T-helper 22 cell (primary cell): ENCODE measurements around the gene SLC27A4.

Experiments
- DNase-seq: peaks from one replicate; pipeline ENCODE4 v3.0.0-alpha.2; 2020; ENCODE audit warnings: low read depth

The SLC27A4 gene

DNA sequence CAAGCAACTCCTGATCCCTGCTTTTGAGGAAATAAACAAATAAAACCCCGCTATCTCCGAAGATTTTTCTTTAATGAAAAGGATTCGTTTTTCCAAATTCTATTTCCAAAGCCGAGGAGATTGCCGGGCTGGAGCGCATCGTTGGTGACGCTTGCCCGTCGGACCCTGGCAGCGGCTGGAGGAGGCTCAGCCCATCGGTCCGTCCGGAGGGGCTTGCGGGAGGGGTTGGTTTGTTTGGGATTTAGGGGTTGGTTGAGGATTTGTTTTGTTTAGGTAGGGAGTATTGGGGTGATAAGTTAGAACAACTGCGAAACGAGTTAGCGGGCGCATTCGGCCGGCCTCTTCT lies 51.6 kb downstream of the SLC27A4 start:
- DNase-seq = no peak

DNA sequence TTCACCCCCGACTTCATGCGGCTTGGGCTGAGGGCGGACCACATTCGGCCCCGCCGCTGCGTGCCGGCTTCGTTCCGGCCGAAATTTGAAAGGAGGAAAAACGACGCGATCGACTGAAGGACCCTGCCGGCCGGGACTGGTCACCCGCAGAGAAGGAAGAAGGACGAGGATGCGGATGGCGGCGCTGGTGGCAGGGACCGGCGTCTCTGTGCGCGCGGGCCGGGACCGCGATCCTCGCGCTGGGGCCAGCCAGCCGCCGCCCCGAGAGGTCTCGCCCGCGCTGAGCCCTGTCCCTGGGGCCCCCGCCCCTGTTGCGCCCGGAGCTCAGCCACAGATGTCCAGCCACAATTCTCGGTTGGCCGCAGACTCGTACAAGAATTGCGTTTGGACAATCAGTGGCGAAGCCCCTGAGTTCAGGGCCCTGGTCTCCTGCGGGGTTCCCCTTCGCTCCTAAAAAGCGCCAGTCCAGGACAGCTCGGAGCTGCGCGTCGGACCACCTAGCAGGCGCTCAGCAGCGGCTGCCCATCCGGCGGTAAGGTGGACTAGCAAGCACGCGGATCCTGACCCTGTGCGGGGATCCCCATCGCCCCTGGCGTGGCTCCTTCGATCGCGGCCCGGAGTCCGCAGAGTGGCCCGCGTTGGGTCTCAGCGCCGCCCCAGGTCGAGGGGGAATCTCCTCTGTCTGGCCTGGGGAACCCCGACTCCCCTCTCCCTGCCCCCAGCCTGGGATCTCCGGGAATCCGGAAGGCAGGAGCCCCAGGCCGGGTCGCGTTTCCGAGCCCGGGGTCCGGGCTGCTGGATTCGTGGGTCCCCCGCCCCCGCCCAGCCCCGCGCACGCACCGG lies 52.2 kb downstream of the SLC27A4 start:
- DNase-seq = no peak

DNA sequence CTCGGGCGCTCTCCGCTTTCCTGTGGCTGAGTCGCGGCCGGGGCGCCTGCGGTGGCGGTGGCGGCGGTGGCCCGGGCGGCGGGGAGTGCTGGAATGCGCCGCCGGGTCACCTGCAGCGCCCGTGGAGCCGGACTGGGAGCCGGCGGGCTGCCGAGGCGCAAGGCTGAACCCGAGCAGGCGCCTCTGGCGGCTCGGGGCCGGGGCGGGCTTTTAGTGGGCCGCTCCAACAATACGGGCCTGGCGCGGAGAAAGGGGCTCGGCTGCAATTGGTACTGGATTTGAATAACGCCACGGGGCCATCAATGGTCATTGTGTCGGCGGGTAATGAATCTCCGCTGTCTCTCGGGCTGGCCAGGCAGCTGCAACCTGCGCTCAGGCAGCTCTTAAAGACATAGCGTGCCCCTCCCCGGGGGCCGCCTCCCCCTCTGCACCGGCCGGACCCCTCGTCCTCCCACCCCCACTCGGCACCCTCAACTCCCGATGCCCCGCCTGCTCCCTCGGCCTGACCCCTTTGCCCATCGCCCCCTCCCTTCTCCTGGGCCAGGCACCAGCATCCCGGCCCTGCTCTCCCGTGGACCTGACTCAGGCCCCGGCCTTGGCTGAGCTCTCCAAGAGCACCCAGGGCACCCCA lies 52.9 kb downstream of the SLC27A4 start:
- DNase-seq = no peak

DNA sequence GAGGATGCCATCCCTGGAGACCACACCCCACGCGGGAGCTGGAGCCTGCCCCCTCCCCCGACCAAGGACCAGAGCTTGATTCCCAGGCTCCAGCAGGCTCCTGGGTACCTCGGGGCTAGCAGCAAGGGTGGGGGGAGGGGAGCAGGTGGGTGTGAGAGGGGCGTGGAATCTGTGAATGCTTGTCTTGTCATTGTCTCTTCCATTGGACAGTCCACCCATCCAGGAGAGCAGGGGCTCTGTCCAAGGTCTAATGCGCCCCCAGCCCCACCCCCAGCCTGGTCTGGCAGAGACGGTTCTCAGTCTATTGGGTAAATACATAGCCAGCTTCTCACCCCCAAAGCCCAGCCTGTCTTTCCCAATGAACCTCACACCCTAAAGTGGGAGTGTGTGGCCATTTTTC lies 53.6 kb downstream of the SLC27A4 start:
- DNase-seq = no peak

DNA sequence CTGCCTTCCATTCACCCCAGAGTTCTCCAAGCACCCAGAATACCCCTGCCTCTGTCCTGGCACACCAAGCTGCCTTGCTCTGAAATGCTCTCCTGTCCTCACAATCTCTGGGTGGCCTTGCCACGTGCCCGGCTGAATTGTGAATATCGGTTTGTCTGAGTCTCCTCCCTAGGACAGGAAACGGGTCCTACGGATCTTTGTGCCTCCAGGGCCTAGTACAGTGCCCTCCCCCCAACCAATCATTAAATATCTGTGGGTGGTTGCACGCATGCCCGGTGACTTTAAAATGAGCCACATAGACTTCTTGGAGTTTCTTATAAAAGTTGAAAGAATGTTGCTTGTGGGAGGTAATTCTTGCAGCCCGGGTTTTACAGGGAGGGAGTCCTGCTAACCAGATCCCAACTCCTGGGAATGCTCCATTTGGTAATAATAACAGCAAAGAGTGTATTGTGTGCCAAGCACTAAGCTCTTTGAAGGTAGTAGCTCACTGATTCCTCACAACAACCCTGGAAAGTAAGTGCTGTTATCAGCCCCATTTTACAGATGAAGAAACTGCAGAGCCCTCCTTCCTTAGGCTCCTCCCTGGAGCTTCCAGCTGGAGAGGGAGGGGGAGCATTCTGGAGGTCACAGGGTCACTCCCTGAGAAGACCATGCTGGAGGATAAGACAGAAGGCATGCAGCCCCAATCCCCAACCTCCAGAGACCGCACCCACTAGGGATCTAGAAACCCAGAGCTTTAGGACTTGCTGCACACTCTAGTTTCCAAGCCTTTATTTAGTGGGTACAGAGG lies 54.2 kb downstream of the SLC27A4 start:
- DNase-seq = no peak

DNA sequence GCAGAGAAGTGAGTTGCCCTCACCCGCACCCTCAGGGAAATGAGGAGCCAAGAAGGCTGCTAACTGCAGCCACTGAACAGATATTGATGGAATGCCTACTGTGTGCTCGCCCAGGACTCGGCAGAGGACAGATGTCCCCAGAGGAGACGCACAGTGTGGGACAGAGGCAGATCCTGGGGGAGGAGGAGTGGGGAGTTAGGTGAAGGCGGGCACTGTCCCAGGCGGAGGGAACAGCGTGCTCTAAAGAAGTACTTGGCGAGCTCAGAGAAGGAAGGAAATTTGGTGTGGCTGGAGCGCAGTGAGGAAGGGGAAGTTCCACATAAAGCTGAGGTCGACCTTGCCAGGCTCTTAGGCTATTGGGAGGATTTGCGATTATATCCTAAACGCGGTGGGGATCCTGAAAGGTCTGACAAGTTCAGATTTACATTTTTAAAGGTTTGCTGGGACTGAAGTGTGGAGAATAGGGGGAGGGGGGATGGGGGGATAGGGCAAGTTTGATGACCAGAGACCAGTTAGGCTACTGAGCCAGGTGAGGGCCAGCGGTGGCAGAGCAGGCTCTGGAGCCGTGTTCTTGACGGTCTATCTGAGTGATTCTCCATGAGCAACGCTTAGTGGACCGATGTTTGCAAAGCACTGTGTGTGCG lies 56.8 kb downstream of the SLC27A4 start:
- no peak for DNase-seq

DNA sequence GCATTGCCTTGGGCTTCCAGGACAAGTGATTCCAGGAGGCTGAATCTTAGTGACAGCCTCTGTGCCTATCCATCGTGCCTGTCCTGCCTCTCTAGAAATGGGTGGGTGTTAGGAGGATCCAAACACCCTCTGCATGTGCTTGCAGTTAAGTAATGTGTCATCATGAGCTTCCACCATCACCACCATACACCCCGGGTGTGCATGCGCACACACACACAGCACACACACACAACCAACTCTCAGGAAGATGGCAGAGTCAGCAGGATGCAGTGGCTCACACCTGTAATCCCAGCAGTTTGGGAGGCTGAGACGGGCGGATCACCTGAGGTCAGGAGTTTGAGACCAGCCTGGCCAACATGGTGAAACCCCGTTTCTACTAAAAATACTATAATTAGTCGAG lies 57.5 kb downstream of the SLC27A4 start:
- DNase-seq = no peak

DNA sequence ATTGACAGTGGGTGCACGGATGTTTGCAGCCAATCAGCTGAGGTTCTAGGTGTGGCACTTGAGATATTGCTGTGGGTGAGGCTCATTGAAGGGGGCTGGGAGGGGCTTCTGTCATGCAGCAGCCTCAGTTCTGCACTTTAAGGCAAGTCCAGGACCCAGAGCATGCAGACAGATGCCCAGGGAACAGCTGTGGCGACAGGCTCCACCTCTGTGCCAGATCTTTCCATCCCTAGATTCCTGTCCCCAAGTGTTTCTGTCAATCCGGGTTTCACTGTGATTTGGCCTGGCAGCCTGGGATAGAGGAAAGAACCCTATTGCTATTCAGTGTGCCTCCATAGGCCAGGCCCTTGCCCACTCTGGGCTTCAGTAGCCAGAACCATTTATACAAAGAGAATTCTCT lies 59.5 kb downstream of the SLC27A4 start:
- no peak for DNase-seq

DNA sequence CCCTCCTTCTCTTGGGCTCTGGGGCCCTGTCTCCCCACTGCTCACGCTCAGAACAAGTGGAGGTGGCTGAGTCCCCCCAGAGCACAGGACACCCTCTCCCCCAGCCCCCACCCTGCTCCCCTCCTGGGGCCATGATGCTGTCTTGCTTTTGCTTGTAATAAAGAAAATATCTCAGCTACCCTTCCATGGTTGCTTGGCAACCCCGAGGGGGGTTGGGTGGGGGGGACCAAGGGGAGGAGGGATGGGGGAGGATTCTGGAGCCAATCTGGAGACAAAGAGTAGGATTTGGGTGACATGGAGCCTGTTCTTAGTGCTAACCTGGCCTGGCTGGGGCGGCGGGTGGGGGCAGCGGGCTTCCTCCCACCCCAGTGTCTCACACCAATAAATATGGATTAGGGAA lies 64.2 kb downstream of the SLC27A4 start:
- no peak for DNase-seq

DNA sequence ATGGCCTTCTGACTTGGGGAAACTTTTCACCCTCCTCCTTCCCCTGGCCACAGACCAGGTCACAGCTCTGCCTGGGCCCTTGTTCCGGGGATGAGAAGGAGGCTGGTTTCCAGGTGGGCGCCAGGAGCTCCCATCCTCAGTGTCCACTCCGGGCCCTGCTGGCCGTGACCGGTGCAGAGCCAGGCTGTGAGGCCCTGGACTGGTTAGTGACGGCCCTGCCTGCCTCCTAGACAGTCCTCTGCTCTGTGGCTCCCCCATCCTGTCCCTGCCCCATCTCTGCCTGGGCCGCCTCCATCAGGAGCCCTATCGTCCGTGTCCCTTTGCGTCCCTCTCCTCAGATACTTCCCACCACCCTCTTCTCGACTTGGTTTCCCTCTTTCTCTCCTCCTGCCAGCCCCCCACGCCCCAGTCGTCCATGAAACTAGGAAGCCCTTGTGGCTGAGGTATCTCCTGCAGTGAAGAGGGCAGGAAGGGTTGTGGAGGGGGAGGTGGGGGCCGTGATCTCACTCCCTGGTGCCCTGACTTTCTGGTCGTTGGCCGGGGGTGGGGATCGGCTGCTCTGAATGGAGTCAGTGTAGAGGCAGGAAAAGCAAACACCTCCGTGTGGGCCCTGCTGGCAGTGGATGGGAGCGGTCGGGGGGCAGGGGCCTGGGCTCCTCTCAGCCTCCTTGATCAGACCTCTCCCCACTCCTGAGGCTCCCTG lies 64.9 kb downstream of the SLC27A4 start:
- DNase-seq = no peak

DNA sequence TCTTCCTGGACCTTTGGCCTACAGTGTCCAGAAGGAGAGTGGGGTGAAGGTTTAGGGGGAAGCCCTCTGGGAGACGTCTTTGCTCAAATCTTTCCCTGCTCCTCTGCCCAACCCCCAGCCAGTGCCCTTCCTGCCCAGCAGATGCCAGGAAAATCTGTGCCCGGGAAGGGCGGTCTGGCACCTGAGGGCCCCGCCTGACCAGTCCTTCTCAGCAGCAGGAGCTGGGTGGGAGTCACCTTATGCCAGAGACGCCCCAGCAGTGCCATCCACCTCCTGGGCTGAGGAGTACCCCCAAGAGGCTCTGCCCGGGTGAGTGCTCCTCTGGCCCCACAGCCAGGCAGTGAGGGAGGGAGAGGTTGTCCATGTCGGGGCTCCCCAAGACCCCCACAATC lies 65.4 kb downstream of the SLC27A4 start:
- no peak for DNase-seq

DNA sequence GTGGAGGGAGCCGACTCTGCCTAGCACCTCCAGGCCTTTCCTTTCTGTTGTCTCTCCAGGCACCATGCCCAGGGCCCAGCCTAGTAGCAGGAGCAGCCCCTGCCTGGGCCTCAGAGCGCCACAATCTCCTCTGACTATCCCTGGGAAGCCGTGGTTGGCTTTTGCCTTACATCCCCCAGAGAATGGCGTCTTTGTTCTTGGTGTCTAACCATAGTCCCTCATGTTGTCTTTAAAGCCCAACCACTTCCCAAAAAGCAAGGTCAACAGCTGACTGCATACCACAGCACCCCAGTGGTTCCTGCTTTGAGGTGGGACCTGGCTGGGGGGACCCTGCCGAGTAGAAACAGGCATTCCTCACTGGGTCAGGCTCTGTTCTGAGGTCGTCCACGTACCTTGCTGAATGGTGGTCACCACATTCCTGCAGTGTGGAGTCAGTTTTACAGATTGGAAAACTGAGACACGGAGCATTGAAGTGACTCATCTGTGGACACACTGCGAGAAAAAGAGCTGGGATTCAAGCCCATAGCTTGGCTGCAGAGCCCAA lies 66.6 kb downstream of the SLC27A4 start:
- no peak for DNase-seq

DNA sequence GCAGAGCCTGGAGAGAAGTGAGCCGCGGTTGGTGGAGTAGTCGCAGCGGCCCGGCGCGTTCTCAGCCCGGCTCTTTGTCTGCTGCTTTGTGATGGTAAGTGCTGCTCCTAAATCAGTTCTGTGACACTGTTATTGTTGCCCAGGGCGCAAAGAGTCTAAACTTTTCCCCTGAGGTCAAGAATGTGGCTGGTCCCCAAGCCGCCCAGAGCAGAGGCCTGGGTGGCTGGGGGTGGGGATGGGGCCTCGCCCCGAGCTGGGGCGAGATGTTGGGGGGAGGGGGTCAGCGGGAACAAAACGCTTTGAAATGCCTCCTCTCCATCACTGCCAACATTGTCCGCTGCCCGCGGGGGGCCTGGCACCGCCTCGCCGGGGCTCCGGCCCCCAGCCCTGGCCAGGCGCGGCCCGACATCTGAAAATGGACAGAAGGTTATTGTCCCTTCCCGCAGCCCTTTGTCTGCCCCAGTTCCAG lies 68.7 kb downstream of the SLC27A4 start:
- no peak for DNase-seq

DNA sequence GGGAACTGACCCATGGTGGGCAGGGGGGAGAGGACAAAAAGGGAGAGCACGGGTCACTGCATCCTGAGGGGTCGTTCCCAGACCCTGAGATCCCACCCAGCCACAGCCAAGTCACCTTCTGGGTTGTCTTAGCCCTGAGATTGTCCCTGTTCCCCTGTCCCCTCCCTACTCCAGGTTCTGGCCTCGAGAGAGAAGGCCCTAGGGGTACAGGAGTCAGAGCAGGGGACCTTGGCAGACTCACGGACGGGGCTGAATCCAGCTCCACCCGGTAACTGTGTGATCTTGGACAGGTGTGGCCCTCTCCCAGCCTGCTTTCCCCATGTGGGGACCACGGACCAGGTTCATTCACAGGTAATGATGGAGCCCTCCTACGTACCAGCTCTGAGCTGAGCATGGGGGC lies 69.1 kb downstream of the SLC27A4 start:
- no peak for DNase-seq

DNA sequence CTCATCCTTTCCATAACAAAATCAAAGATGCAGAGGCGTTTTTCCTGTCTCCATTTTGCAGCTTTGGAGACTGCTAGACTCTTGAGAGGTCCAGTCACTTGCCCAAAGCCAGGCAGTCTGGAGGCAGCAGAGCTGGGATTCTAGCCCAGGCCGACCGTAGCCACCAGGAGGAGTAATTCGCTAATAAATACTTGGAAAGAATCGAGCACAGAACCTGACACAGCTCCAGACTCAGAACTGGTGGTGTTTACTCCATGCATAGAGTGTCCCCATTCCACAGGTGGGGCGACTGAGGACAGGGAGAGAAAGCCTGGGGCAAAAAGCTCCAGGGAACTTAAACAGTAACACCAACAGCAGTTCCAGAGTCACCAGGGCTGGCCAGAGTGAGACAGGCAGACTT lies 69.7 kb downstream of the SLC27A4 start:
- DNase-seq = no peak
